Esophagus squamous epithelium (tissue), 5 donors: ENCODE data around the gene DPH2. TPM values are rescaled to one million over a fixed set of nuclear protein-coding genes. Genes with fewer than 3 reads are reported as not detected.
A peak's percentile ranks its signal among the peaks of the same experiment; 100 is the strongest.

Source experiments
- DNase-seq: peaks from one replicate; lab custom pipeline; 2025; lab: John Stamatoyannopoulos, UW
- H3K27ac ChIP-seq, 4 donors: fragments of 200-600 bp; sonication (generic); one replicate each; pipeline ENCODE4 v1.5.1; 2016 to 2019; ENCODE audit warnings: mild to moderate bottlenecking in 1 of 4
- H3K27me3 ChIP-seq, 4 donors: fragments of 200-600 bp; sonication (generic); 1 replicate in 3 of 4; 2 replicates in 1 of 4; pipeline versions ENCODE4 v1.5.1 to v1.6.0; 2017 to 2021; ENCODE audit warnings: antibody characterized with exemption in 1 of 4
- H3K36me3 ChIP-seq, 3 donors: fragments of 200-600 bp; sonication (generic); one replicate each; pipeline ENCODE4 v1.5.1; 2016 to 2019
- H3K4me1 ChIP-seq, 3 donors: fragments of 200-600 bp; sonication (generic); one replicate each; pipeline ENCODE4 v1.5.1; 2017 to 2019
- H3K4me3 ChIP-seq, 4 donors: fragments of 200-600 bp; sonication (generic); 1 replicate in 3 of 4; 2 replicates in 1 of 4; pipeline ENCODE4 v1.5.1; 2016 to 2019; ENCODE audit warnings: mild to moderate bottlenecking in 2 of 4, moderate library complexity in 1 of 4
- H3K9me3 ChIP-seq, 3 donors: fragments of 200-600 bp; sonication (generic); one replicate each; pipeline ENCODE4 v1.5.1; 2016 to 2019
- CTCF ChIP-seq, 6 experiments: fragments of 450-650 bp in 4 of 6; fragments of 200-600 bp in 2 of 6; sonication (generic) in 2 of 6; IDR thresholded peaks; one replicate each; pipeline ENCODE4 v1.5.1; 2016 to 2019; ENCODE audit warnings: antibody characterized with exemption in 6 of 6, mild to moderate bottlenecking in 4 of 6, moderate library complexity in 4 of 6
- POLR2A ChIP-seq, 4 donors: fragments of 450-650 bp; IDR thresholded peaks; one replicate each; pipeline ENCODE4 v1.6.1; 2017; ENCODE audit warnings: antibody characterized with exemption in 4 of 4, mild to moderate bottlenecking in 4 of 4, moderate library complexity in 3 of 4
- WGBS, 2 donors: methylation state at CpG; one replicate each; pipeline ENCODE4 v1.1.5; 2018; 5-methylcytosine and 5-hydroxymethylcytosine counted together
- intact Hi-C: fragments of 100-400 bp; cut with DNase I; formaldehyde crosslinking; loops from one replicate; pipeline ENCODE4 v1.15.0; 2022
- total RNA-seq, 4 donors: library from RNA; depleted of rRNA; stranded (reverse); fragments of >200 nt; gene quantifications; one replicate each; pipeline ENCODE4 v1.1.0, GENCODE V29; 2016
- donor health status: DM: yes; HTN: yes; CAD: no.

DPH2 gene
- total RNA-seq, 4 donors from 2014 or later, result 14.0 to 34.6 (median 27.7) TPM

GRCh38 chr1:44002165-44002564 is 32.4 kb downstream of the DPH2 start:
- intact Hi-C loops, result loop anchor here (5.0 kb wide), 1 partner anchor 35 kb away; no protein-coding TSS in a partner anchor
- H3K4me1 ChIP-seq, result peaks cover 0 to 15% (median 4%) of the 10 kb centered on the region in 3 donors
- no peaks in the 10 kb centered on the region for H3K27me3 ChIP-seq
- no peak for TF ChIP-seq CTCF (IDR thresholded peaks at IDR 0.05)
- no peak for TF ChIP-seq POLR2A (IDR thresholded peaks at IDR 0.05)
- H3K36me3 ChIP-seq, result peaks cover 0 to 87% (median 0%) of the 10 kb centered on the region in 3 donors
- DNase-seq, result no peak
- no peak overlapping the region for H3K4me3 ChIP-seq
- H3K9me3 ChIP-seq, result no peaks in the 10 kb centered on the region
- 74 to 85% methylated on average over 4 to 8 of the region's 8 CpGs for WGBS, 2 donors
- H3K27ac ChIP-seq, result no peak overlapping the region

- peaks cover 0 to 87% (median 0%) of the 10 kb centered on the region in 3 donors for H3K36me3 ChIP-seq
- no peaks in the 10 kb centered on the region for H3K9me3 ChIP-seq
- peaks cover 0 to 14% (median 4%) of the 10 kb centered on the region in 3 donors for H3K4me1 ChIP-seq
- H3K27ac ChIP-seq, result no peak overlapping the region
- TF ChIP-seq CTCF (IDR thresholded peaks at IDR 0.05) (peak in 1 of 6 experiments; percentile 8), POLR2A (IDR thresholded peaks at IDR 0.05) (no peak)
- WGBS, 2 donors, result 90 to 93% methylated on average over 4 to 5 of the region's 14 CpGs
- intact Hi-C loops, result loop anchor here (5.0 kb wide), 1 partner anchor 35 kb away; no protein-coding TSS in a partner anchor
- H3K27me3 ChIP-seq, result no peaks in the 10 kb centered on the region
- DNase-seq, result no peak
- H3K4me3 ChIP-seq, result no peak overlapping the region
These were observed 32.9 kb downstream of the DPH2 start for GRCh38 chr1:44002606-44003157.

- H3K27ac ChIP-seq, result no peak overlapping the region
- peaks cover 0 to 33% (median 7%) of the 10 kb centered on the region in 3 donors for H3K4me1 ChIP-seq
- no peak overlapping the region for H3K4me3 ChIP-seq
- TF ChIP-seq CTCF (IDR thresholded peaks at IDR 0.05), result no peak
- TF ChIP-seq POLR2A (IDR thresholded peaks at IDR 0.05), result no peak
- 67 to 88% methylated on average over 4 to 6 of the region's 12 CpGs for WGBS, 2 donors
- no peak for DNase-seq
- peaks cover 0 to 66% (median 0%) of the 10 kb centered on the region in 3 donors for H3K36me3 ChIP-seq
- no peaks in the 10 kb centered on the region for H3K9me3 ChIP-seq
- no peaks in the 10 kb centered on the region for H3K27me3 ChIP-seq
- intact Hi-C loops, result no loop called here
These were observed 38.4 kb downstream of the DPH2 start for GRCh38 chr1:44008259-44008658.

- no CpG with 5 or more reads among the region's 11 CpGs for WGBS, 2 donors
- intact Hi-C loops, result no loop called here
- DNase-seq, result no peak
- Histone ChIP-seq H3K4me1 (peaks cover 6 to 55% (median 14%) of the 10 kb centered on the region in 3 donors), H3K27ac (no peak overlapping the region), H3K36me3 (peaks cover 0 to 54% (median 0%) of the 10 kb centered on the region in 3 donors), H3K4me3 (no peak overlapping the region), H3K27me3 (no peaks in the 10 kb centered on the region), H3K9me3 (no peaks in the 10 kb centered on the region)
- TF ChIP-seq CTCF (IDR thresholded peaks at IDR 0.05) (no peak), POLR2A (IDR thresholded peaks at IDR 0.05) (no peak)
These were observed 41.2 kb downstream of the DPH2 start for GRCh38 chr1:44010935-44011471.

GRCh38 chr1:44012404-44012803 is 42.6 kb downstream of the DPH2 start:
- WGBS, 2 donors, result 29 to 58% methylated on average over 1 to 2 of the region's 2 CpGs
- no peak for TF ChIP-seq CTCF (IDR thresholded peaks at IDR 0.05)
- no peak for TF ChIP-seq POLR2A (IDR thresholded peaks at IDR 0.05)
- Histone ChIP-seq H3K36me3 (peaks cover 0 to 47% (median 0%) of the 10 kb centered on the region in 3 donors), H3K9me3 (no peaks in the 10 kb centered on the region), H3K4me3 (no peak overlapping the region), H3K4me1 (peaks cover 5 to 55% (median 14%) of the 10 kb centered on the region in 3 donors), H3K27me3 (no peaks in the 10 kb centered on the region), H3K27ac (no peak overlapping the region)
- no peak for DNase-seq
- intact Hi-C loops, result no loop called here
